Measurements from ENCODE around the gene RBSN. TPM values are rescaled to one million over a fixed set of nuclear protein-coding genes. Genes with fewer than 3 reads are reported as not detected.

The RBSN gene
- total RNA-seq, 4 donors from 2014 or later: 40.9 to 46.0 (median 44.0) TPM

GRCh38 chr3:15042936-15043335, 56.0 kb downstream of the RBSN start:
- Histone ChIP-seq H3K9me3 (no peaks in the 10 kb centered on the region), H3K4me1 (peaks cover 0 to 9% (median 0%) of the 10 kb centered on the region in 3 donors), H3K36me3 (peaks cover 0 to 100% of the 10 kb centered on the region in 2 donors), H3K27ac (no peak overlapping the region), H3K4me3 (no peak overlapping the region), H3K27me3 (no peaks in the 10 kb centered on the region)
- ATAC-seq: no peak
- TF ChIP-seq EP300 (IDR thresholded peaks at IDR 0.05): no peak
- TF ChIP-seq CTCF (IDR thresholded peaks at IDR 0.05): no peak
- TF ChIP-seq POLR2A (IDR thresholded peaks at IDR 0.05): no peak
- TF ChIP-seq POLR2AphosphoS5 (IDR thresholded peaks at IDR 0.05): no peak
- 36 to 65% methylated on average over 2 to 3 of the region's 3 CpGs for WGBS, 2 donors (ENCODE audit: low coverage in 1 of 2)

DNA sequence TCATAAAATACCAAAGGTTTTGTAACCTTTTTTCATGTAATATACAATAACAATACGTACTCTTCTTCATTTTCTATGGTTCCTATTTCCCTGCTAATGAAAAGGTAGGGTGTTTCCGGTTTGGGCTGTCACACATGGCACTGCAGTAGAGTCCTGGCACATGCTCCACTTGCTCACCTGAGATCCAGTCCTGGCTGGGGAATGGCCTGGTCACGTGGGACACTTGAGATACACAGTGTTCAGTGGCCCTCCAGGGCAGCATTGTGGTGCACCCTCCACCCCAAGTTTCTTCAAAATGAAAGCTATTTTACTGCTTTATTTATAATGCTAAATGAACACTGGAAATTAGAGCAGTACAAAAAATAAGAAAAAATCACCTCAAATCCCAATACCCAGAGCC, 57.0 kb downstream of the RBSN start:
- TF ChIP-seq POLR2A (IDR thresholded peaks at IDR 0.05) (no peak), EP300 (IDR thresholded peaks at IDR 0.05) (no peak), CTCF (IDR thresholded peaks at IDR 0.05) (no peak), POLR2AphosphoS5 (IDR thresholded peaks at IDR 0.05) (no peak)
- Histone ChIP-seq H3K36me3 (peaks cover 0 to 100% of the 10 kb centered on the region in 2 donors), H3K4me1 (peaks cover 0 to 9% (median 0%) of the 10 kb centered on the region in 3 donors), H3K4me3 (no peak overlapping the region), H3K9me3 (no peaks in the 10 kb centered on the region), H3K27ac (no peak overlapping the region), H3K27me3 (no peaks in the 10 kb centered on the region)
- 86 to 100% methylated on average over 1 to 3 of the region's 3 CpGs for WGBS, 2 donors (ENCODE audit: low coverage in 1 of 2)
- no peak for ATAC-seq

DNA sequence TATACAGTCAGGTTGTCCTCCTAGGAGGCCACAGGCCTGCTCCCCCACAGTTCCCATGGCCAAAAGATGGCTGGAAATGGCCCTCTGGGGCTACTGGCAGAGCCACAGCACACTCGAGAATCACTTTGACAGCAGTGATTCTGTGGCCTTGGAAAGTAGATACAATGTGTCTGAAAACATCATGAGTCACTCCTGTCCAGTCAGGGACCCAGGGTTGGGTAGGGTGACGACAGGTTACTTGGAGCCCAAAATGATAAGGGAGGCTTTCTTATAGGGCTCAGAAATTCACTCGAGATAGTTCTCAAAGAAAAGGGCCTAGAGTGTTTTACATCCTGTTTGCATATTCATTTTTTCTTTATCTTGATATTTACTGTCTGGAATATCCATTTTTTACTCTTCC, 58.1 kb downstream of the RBSN start:
- H3K9me3 ChIP-seq: no peaks in the 10 kb centered on the region
- H3K4me3 ChIP-seq: no peak overlapping the region
- H3K36me3 ChIP-seq: peaks cover 0 to 100% of the 10 kb centered on the region in 2 donors
- peaks cover 0 to 9% (median 0%) of the 10 kb centered on the region in 3 donors for H3K4me1 ChIP-seq
- TF ChIP-seq POLR2AphosphoS5 (IDR thresholded peaks at IDR 0.05) (no peak), POLR2A (IDR thresholded peaks at IDR 0.05) (no peak), CTCF (IDR thresholded peaks at IDR 0.05) (no peak), EP300 (IDR thresholded peaks at IDR 0.05) (no peak)
- no peak for ATAC-seq
- 83 to 91% methylated on average over 2 to 3 of the region's 3 CpGs for WGBS, 2 donors (ENCODE audit: low coverage in 1 of 2)
- H3K27me3 ChIP-seq: no peaks in the 10 kb centered on the region
- H3K27ac ChIP-seq: no peak overlapping the region

DNA sequence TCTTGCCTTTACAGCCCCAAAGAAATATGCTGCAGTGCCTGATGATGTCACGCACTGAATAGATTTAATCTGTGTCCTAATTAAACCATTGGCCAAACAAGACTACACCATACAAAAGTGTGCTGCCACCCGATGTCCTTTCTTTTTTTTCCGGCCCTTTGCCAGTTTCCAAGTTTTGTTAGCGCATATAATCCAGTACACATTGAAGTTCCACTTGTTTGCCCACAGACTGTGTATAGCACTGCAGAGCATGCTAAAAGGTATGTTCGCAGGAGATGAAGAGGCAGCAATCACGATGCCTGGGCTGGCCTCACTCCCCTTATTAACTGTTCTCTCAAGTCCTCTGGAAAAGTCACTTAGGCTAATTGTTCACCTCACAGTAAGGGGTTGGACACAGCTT, 60.6 kb downstream of the RBSN start:
- no peaks in the 10 kb centered on the region for H3K27me3 ChIP-seq
- peaks cover 4 to 100% of the 10 kb centered on the region in 2 donors for H3K36me3 ChIP-seq
- H3K4me3 ChIP-seq: no peak overlapping the region
- H3K4me1 ChIP-seq: peaks cover 0 to 5% (median 0%) of the 10 kb centered on the region in 3 donors
- ATAC-seq: no peak
- WGBS, 2 donors (ENCODE audit: low coverage in 1 of 2): 84 to 85% methylated on average over 6 of the region's 6 CpGs
- no peak overlapping the region for H3K27ac ChIP-seq
- H3K9me3 ChIP-seq: no peaks in the 10 kb centered on the region
- no peak for TF ChIP-seq POLR2AphosphoS5 (IDR thresholded peaks at IDR 0.05)
- no peak for TF ChIP-seq CTCF (IDR thresholded peaks at IDR 0.05)
- TF ChIP-seq POLR2A (IDR thresholded peaks at IDR 0.05): no peak
- no peak for TF ChIP-seq EP300 (IDR thresholded peaks at IDR 0.05)

- WGBS, 2 donors (ENCODE audit: low coverage in 1 of 2): 83 to 100% methylated on average over 1 to 3 of the region's 3 CpGs
- Histone ChIP-seq H3K4me3 (no peak overlapping the region), H3K27me3 (no peaks in the 10 kb centered on the region), H3K36me3 (peaks cover 4 to 100% of the 10 kb centered on the region in 2 donors), H3K4me1 (no peaks in the 10 kb centered on the region), H3K27ac (no peak overlapping the region), H3K9me3 (no peaks in the 10 kb centered on the region)
- TF ChIP-seq EP300 (IDR thresholded peaks at IDR 0.05) (no peak), CTCF (IDR thresholded peaks at IDR 0.05) (no peak), POLR2AphosphoS5 (IDR thresholded peaks at IDR 0.05) (no peak), POLR2A (IDR thresholded peaks at IDR 0.05) (no peak)
- no peak for ATAC-seq
These were observed 65.8 kb downstream of the RBSN start for GRCh38 chr3:15033103-15033502.

All from gastroesophageal sphincter (tissue), 4 donors.